GM23338 (cell line): Measurements from ENCODE around the gene ADAM10. TPM values are rescaled to one million over a fixed set of nuclear protein-coding genes. Genes with fewer than 3 reads are reported as not detected.

Source experiments
- ATAC-seq: fragments of 200-7000 bp; cut with Tn5 transposase; 3 replicates; pipeline ENCODE4 v1.9.1; 2020
- DNase-seq: peaks from one replicate; pipeline ENCODE4 v3.0.0-alpha.2; 2015; ENCODE audit warnings: low spot score
- H2AFZ ChIP-seq: fragments of 200-600 bp; sonication (generic); 2 replicates; pipeline ENCODE4 v1.8.0; 2016; ENCODE audit warnings: antibody characterized with exemption, mild to moderate bottlenecking, moderate library complexity
- H3F3A ChIP-seq: fragments of 200-600 bp; sonication (generic); replicated peaks from 2 replicates; pipeline ENCODE4 v1.8.0; 2017; ENCODE audit warnings: antibody characterized with exemption, mixed run types, low read depth
- H3K27ac ChIP-seq: fragments of 200-600 bp; sonication (generic); 2 replicates; pipeline ENCODE4 v1.6.1; 2016; ENCODE audit warnings: low read depth
- H3K27me3 ChIP-seq: fragments of 200-600 bp; sonication (generic); 2 replicates; pipeline ENCODE4 v1.8.0; 2016; ENCODE audit warnings: mild to moderate bottlenecking, mixed run types, moderate library complexity; ENCODE audit not compliant: insufficient read depth
- H3K36me3 ChIP-seq: fragments of 200-600 bp; sonication (generic); 2 replicates; pipeline ENCODE4 v1.8.0; 2016; ENCODE audit warnings: mild to moderate bottlenecking; ENCODE audit not compliant: insufficient read depth
- H3K4me1 ChIP-seq: fragments of 200-600 bp; sonication (generic); 2 replicates; pipeline ENCODE4 v1.8.0; 2016; ENCODE audit warnings: mild to moderate bottlenecking, moderate library complexity; ENCODE audit not compliant: insufficient read depth
- H3K4me2 ChIP-seq: fragments of 200-600 bp; sonication (generic); 2 replicates; pipeline ENCODE4 v1.7.1; 2017; ENCODE audit warnings: mixed run types
- H3K4me3 ChIP-seq: fragments of 200-600 bp; sonication (generic); 2 replicates; pipeline ENCODE4 v1.6.1; 2016; ENCODE audit warnings: mixed run types
- H3K79me2 ChIP-seq: fragments of 200-600 bp; sonication (generic); replicated peaks from 2 replicates; pipeline ENCODE4 v1.8.0; 2017; ENCODE audit warnings: mild to moderate bottlenecking; ENCODE audit not compliant: insufficient read depth
- H3K9me2 ChIP-seq: fragments of 200-600 bp; sonication (generic); 2 replicates; pipeline ENCODE4 v1.8.0; 2017; ENCODE audit not compliant: insufficient read depth
- H4K20me1 ChIP-seq: fragments of 200-600 bp; sonication (generic); replicated peaks from 2 replicates; pipeline ENCODE4 v1.8.0; 2017; ENCODE audit warnings: mild to moderate bottlenecking; ENCODE audit not compliant: insufficient read depth
- H3K27ac Mint-ChIP-seq: 2 replicates; pipeline ENCODE4 v1.8.0; 2020; ENCODE audit warnings: inconsistent platforms, mild to moderate bottlenecking, moderate library complexity, mixed read lengths
- H3K27me3 Mint-ChIP-seq: 3 replicates; pipeline ENCODE4 v1.8.0; 2022; ENCODE audit warnings: low read depth, mild to moderate bottlenecking, moderate library complexity, mixed read lengths, inconsistent platforms; ENCODE audit not compliant: insufficient read depth, poor library complexity
- H3K36me3 Mint-ChIP-seq: 3 replicates; pipeline ENCODE4 v1.8.0; 2021; ENCODE audit warnings: low read depth, mild to moderate bottlenecking, inconsistent platforms, moderate library complexity, mixed read lengths
- H3K4me1 Mint-ChIP-seq: 3 replicates; pipeline ENCODE4 v1.8.0; 2020; ENCODE audit warnings: mild to moderate bottlenecking, inconsistent platforms, mixed read lengths
- H3K4me3 Mint-ChIP-seq: 3 replicates; pipeline ENCODE4 v1.8.0; 2021; ENCODE audit warnings: moderate library complexity, mild to moderate bottlenecking, inconsistent platforms, mixed read lengths
- H3K9me3 Mint-ChIP-seq: 3 replicates; pipeline ENCODE4 v1.8.0; 2020; ENCODE audit warnings: moderate library complexity, mild to moderate bottlenecking, inconsistent platforms, mixed read lengths
- CREB1 ChIP-seq: fragments of 250-450 bp; sonication (Bioruptor Pico); IDR thresholded peaks from 2 replicates; pipeline ENCODE4 v1.5.0; 2020; ENCODE audit warnings: low read depth, mild to moderate bottlenecking, moderate library complexity
- EZH2 ChIP-seq: fragments of 200-600 bp; sonication (generic); IDR thresholded peaks from one replicate; pipeline ENCODE4 v1.8.0; 2017; ENCODE audit warnings: antibody characterized with exemption, mild to moderate bottlenecking, low read depth; ENCODE audit not compliant: unreplicated experiment
- EZH2phosphoT487 ChIP-seq: fragments of 200-600 bp; sonication (generic); IDR thresholded peaks from one replicate; pipeline ENCODE4 v1.8.1; 2018; ENCODE audit warnings: antibody characterized with exemption; ENCODE audit not compliant: unreplicated experiment
- JUNB ChIP-seq: IDR thresholded peaks from one replicate; pipeline ENCODE4 v1.6.1; 2016; ENCODE audit warnings: antibody characterized with exemption; ENCODE audit not compliant: unreplicated experiment
- NANOG ChIP-seq: IDR thresholded peaks from 2 replicates; pipeline ENCODE4 v1.6.1; 2016; ENCODE audit warnings: antibody characterized with exemption, borderline replicate concordance
- POLR2AphosphoS5 ChIP-seq: IDR thresholded peaks from 2 replicates; pipeline ENCODE4 v1.6.1; 2016; ENCODE audit warnings: antibody characterized with exemption, low read depth
- STAT1 ChIP-seq: IDR thresholded peaks from one replicate; pipeline ENCODE4 v1.6.1; 2016; ENCODE audit warnings: antibody characterized with exemption; ENCODE audit not compliant: unreplicated experiment
- ZNF114 ChIP-seq: fragments of 250-450 bp; sonication (Bioruptor Pico); IDR thresholded peaks from 2 replicates; pipeline ENCODE4 v1.5.0; 2020; ENCODE audit warnings: mild to moderate bottlenecking, moderate library complexity
- ZNF331 ChIP-seq: fragments of 250-450 bp; sonication (Bioruptor Pico); IDR thresholded peaks from 2 replicates; pipeline ENCODE4 v1.5.0; 2020; ENCODE audit warnings: low read depth, mild to moderate bottlenecking, moderate library complexity
- polyA plus RNA-seq: library from polyadenylated mRNA; unstranded; fragments of >200 nt; fragmentation: Nextera tagmentation; extraction: Ambion mirVana; gene quantifications from 2 replicates; pipeline ENCODE4 v1.2.1, GENCODE V29; 2016
- total RNA-seq: library from RNA; depleted of rRNA; stranded (reverse); fragments of >200 nt; shearing (Covaris generic); gene quantifications from 2 replicates; pipeline ENCODE4 v1.2.3, GENCODE V29; 2014
- TF ChIP-seq, protein P1 (sequence below): IDR thresholded peaks from one replicate; pipeline ENCODE4 v1.6.1; 2018; ENCODE audit warnings: antibody characterized with exemption; ENCODE audit not compliant: unreplicated experiment
- TF ChIP-seq, protein P2 (sequence below), 2 experiments: fragments of 200-600 bp in 1 of 2; sonication (generic) in 1 of 2; conservative IDR thresholded peaks; 2 replicates each; pipeline versions ENCODE4 v1.5.1 to v1.6.1; 2016 to 2017; ENCODE audit warnings: antibody characterized with exemption in 2 of 2, low read depth in 2 of 2, mild to moderate bottlenecking in 2 of 2, moderate library complexity in 1 of 2
- TF ChIP-seq, protein P3 (sequence below): IDR thresholded peaks from 2 replicates; pipeline ENCODE4 v1.6.1; 2016; ENCODE audit warnings: antibody characterized with exemption

Gene ADAM10
- total and polyA plus RNA-seq, 2 experiments from 2014 or later: 25.0 to 114 TPM

DNA sequence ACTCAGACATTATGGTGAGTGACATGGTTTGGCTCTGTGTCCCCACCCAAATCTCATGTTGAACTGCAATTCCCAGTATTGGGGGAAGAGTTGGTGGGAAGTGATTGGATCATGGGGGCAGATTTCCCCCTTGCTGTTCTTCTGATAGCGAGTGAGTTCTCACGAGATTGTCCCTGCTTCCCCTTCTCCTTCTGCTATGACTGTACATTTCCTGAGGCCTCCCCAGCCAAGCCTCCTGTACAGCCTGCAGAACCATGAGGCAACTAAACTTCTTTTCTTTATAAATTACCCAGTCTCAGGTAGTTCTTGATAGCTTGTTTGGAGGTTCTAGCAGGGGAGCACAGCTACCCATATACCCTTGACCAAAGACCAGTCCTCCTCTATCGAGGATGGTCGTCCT is 45.9 kb downstream of the ADAM10 start:
- peaks cover 21% of the 10 kb centered on the region; the same call in 1 of the 2 replicates for H4K20me1 ChIP-seq
- Mint-ChIP-seq H3K9me3 (peaks cover 8% of the 10 kb centered on the region; the same call in 2 of the 3 replicates), H3K27ac (no peak overlapping the region), H3K36me3 (peaks cover 27% of the 10 kb centered on the region), H3K4me1 (no peaks in the 10 kb centered on the region), H3K4me3 (no peak overlapping the region), H3K27me3 (no peaks in the 10 kb centered on the region)
- no peak for TF ChIP-seq EZH2
- TF ChIP-seq, protein P1, sequence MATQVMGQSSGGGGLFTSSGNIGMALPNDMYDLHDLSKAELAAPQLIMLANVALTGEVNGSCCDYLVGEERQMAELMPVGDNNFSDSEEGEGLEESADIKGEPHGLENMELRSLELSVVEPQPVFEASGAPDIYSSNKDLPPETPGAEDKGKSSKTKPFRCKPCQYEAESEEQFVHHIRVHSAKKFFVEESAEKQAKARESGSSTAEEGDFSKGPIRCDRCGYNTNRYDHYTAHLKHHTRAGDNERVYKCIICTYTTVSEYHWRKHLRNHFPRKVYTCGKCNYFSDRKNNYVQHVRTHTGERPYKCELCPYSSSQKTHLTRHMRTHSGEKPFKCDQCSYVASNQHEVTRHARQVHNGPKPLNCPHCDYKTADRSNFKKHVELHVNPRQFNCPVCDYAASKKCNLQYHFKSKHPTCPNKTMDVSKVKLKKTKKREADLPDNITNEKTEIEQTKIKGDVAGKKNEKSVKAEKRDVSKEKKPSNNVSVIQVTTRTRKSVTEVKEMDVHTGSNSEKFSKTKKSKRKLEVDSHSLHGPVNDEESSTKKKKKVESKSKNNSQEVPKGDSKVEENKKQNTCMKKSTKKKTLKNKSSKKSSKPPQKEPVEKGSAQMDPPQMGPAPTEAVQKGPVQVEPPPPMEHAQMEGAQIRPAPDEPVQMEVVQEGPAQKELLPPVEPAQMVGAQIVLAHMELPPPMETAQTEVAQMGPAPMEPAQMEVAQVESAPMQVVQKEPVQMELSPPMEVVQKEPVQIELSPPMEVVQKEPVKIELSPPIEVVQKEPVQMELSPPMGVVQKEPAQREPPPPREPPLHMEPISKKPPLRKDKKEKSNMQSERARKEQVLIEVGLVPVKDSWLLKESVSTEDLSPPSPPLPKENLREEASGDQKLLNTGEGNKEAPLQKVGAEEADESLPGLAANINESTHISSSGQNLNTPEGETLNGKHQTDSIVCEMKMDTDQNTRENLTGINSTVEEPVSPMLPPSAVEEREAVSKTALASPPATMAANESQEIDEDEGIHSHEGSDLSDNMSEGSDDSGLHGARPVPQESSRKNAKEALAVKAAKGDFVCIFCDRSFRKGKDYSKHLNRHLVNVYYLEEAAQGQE: no peak
- H2AFZ ChIP-seq: no peak overlapping the region
- H3K36me3 ChIP-seq: no peaks in the 10 kb centered on the region
- no peak overlapping the region for H3K4me2 ChIP-seq
- no peak overlapping the region for H3K4me3 ChIP-seq
- H3K27ac ChIP-seq: no peak overlapping the region
- H3K9me2 ChIP-seq: no peaks in the 10 kb centered on the region
- no peaks in the 10 kb centered on the region for H3K4me1 ChIP-seq
- no peak for DNase-seq
- H3F3A ChIP-seq: no peaks in the 10 kb centered on the region
- peaks cover 97% of the 10 kb centered on the region for H3K79me2 ChIP-seq
- no peak for ATAC-seq
- no peaks in the 10 kb centered on the region for H3K27me3 ChIP-seq

DNA sequence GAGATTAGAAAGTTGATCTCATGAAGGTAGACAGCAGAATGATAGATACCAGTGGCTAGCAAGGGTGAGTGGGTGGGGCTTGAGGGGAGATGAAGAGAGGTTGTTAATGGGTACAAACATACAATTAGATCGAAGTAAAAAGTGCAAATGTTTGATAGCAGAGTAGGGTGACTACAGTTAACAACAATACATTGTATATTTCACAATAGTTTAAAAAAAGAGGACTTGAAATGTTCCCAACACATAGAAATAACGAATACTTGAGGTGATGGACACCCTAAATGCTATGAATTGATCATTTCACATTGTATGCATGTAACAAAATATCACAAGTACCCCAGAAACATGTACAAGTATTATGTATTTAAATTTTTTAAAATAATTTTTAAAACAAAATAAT is 47.3 kb downstream of the ADAM10 start:
- Histone ChIP-seq H3K9me2 (no peaks in the 10 kb centered on the region), H3K79me2 (peaks cover 97% of the 10 kb centered on the region), H3K4me2 (no peak overlapping the region), H2AFZ (no peak overlapping the region), H3K4me1 (peaks cover 6% of the 10 kb centered on the region), H3K27me3 (no peaks in the 10 kb centered on the region), H3K27ac (no peak overlapping the region), H4K20me1 (peaks cover 31% of the 10 kb centered on the region; the same call in 1 of the 2 replicates), H3F3A (no peaks in the 10 kb centered on the region), H3K4me3 (no peak overlapping the region), H3K36me3 (no peaks in the 10 kb centered on the region)
- Mint-ChIP-seq H3K36me3 (peaks cover 27% of the 10 kb centered on the region), H3K9me3 (peaks cover 8% of the 10 kb centered on the region; the same call in 2 of the 3 replicates), H3K4me3 (no peak overlapping the region), H3K27ac (no peak overlapping the region), H3K4me1 (peaks cover 7% of the 10 kb centered on the region), H3K27me3 (peaks cover 6% of the 10 kb centered on the region)
- DNase-seq: no peak
- no peak for ATAC-seq
- TF ChIP-seq, protein P2, sequence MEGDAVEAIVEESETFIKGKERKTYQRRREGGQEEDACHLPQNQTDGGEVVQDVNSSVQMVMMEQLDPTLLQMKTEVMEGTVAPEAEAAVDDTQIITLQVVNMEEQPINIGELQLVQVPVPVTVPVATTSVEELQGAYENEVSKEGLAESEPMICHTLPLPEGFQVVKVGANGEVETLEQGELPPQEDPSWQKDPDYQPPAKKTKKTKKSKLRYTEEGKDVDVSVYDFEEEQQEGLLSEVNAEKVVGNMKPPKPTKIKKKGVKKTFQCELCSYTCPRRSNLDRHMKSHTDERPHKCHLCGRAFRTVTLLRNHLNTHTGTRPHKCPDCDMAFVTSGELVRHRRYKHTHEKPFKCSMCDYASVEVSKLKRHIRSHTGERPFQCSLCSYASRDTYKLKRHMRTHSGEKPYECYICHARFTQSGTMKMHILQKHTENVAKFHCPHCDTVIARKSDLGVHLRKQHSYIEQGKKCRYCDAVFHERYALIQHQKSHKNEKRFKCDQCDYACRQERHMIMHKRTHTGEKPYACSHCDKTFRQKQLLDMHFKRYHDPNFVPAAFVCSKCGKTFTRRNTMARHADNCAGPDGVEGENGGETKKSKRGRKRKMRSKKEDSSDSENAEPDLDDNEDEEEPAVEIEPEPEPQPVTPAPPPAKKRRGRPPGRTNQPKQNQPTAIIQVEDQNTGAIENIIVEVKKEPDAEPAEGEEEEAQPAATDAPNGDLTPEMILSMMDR (conservative IDR thresholded peaks at IDR 0.05; ENCODE audit: low read depth in 2 of 2): no peak
- no peak for TF ChIP-seq JUNB
- no peak for TF ChIP-seq EZH2
- TF ChIP-seq ZNF331 (CRISPR knock-in tag): no peak
- TF ChIP-seq CREB1 (CRISPR knock-in tag): no peak
- no peak for TF ChIP-seq NANOG
- TF ChIP-seq, protein P1: no peak
- no peak for TF ChIP-seq POLR2AphosphoS5
- TF ChIP-seq, protein P3, sequence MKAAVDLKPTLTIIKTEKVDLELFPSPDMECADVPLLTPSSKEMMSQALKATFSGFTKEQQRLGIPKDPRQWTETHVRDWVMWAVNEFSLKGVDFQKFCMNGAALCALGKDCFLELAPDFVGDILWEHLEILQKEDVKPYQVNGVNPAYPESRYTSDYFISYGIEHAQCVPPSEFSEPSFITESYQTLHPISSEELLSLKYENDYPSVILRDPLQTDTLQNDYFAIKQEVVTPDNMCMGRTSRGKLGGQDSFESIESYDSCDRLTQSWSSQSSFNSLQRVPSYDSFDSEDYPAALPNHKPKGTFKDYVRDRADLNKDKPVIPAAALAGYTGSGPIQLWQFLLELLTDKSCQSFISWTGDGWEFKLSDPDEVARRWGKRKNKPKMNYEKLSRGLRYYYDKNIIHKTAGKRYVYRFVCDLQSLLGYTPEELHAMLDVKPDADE: no peak
- TF ChIP-seq ZNF114 (CRISPR knock-in tag): no peak
- TF ChIP-seq EZH2phosphoT487: no peak
- no peak for TF ChIP-seq STAT1
